Endothelial cell of umbilical vein (primary cell): ENCODE results near the gene HLA-DPA1. TPM values are rescaled to one million over a fixed set of nuclear protein-coding genes. Genes with fewer than 3 reads are reported as not detected.

Experiments used
- BruUV-seq: library from RNA; stranded (reverse); fragments of 400-500 nt; replicated peaks from 2 replicates; lab custom pipeline; 2021; lab: Mats Ljungman, UMichigan
- CTCF ChIA-PET: fragments of 300-600, 350-600 bp; sonication (Branson Sonifier 250); formaldehyde crosslinking; loops from one replicate; lab custom pipeline; 2021; ENCODE audit warnings: antibody characterized with exemption, inconsistent platforms; lab: Charles Lee
- POLR2A ChIA-PET: fragments of 300-600, 350-600 bp; sonication (Branson Sonifier 250); formaldehyde crosslinking; loops from one replicate; lab custom pipeline; 2021; ENCODE audit warnings: antibody characterized with exemption, inconsistent platforms; lab: Charles Lee
- DNase-seq: peaks from one replicate; pipeline ENCODE4 v3.0.0-alpha.2; 2011; ENCODE audit warnings: low read depth, low spot score
- FAIRE-seq: peaks from 2 replicates; lab custom pipeline; 2011; peaks lifted over from hg19 to GRCh38; lab: Jason Lieb, UNC
- H2AFZ ChIP-seq: 2 replicates; pipeline ENCODE4 v1.6.0; 2012; ENCODE audit warnings: low read depth, low read length, control low read depth, inconsistent platforms
- H3K27ac ChIP-seq: 2 replicates; pipeline ENCODE4 v1.5.1; 2011; ENCODE audit warnings: low read depth, mild to moderate bottlenecking, control low read depth, low read length, moderate library complexity; ENCODE audit not compliant: insufficient read depth
- H3K27me3 ChIP-seq, 2 experiments: 2 replicates each; pipeline versions ENCODE4 v1.6.0 to v1.6.1; 2011; ENCODE audit warnings: low read length in 2 of 2, mixed read lengths in 1 of 2; ENCODE audit not compliant: control insufficient read depth in 2 of 2, insufficient read depth in 2 of 2
- H3K36me3 ChIP-seq, 2 experiments: 2 replicates in 1 of 2; 3 replicates in 1 of 2; pipeline ENCODE4 v1.5.1; 2011; ENCODE audit warnings: low read length in 2 of 2, mild to moderate bottlenecking in 1 of 2, moderate library complexity in 1 of 2; ENCODE audit not compliant: control insufficient read depth in 2 of 2, insufficient read depth in 2 of 2; ENCODE audit errors: extremely low read depth in 1 of 2
- H3K4me1 ChIP-seq: 3 replicates; pipeline ENCODE4 v1.5.1; 2011; ENCODE audit warnings: mild to moderate bottlenecking, low read length; ENCODE audit not compliant: control insufficient read depth, insufficient read depth; ENCODE audit errors: extremely low read depth
- H3K4me2 ChIP-seq: 2 replicates; pipeline ENCODE4 v1.6.1; 2011; ENCODE audit warnings: low read length, control low read depth, mixed read lengths; ENCODE audit not compliant: insufficient read depth
- H3K4me3 ChIP-seq, 3 experiments: fragments of 200-600 bp in 1 of 3; sonication (generic), shearing (Covaris generic) in 1 of 3; replicated peaks in 1 of 3; 2 replicates each; pipeline ENCODE4 v1.5.1; 2011 to 2016; ENCODE audit warnings: control low read depth in 3 of 3, low read length in 3 of 3, mild to moderate bottlenecking in 2 of 3, inconsistent platforms in 1 of 3, low read depth in 1 of 3, moderate library complexity in 1 of 3; ENCODE audit not compliant: insufficient read depth in 1 of 3
- H3K79me2 ChIP-seq: 2 replicates; pipeline ENCODE4 v1.6.0; 2012; ENCODE audit warnings: low read length, inconsistent platforms; ENCODE audit not compliant: control insufficient read depth, insufficient read depth
- H3K9ac ChIP-seq: replicated peaks from 2 replicates; pipeline ENCODE3; 2011; ENCODE audit warnings: low read length, control low read depth; ENCODE audit not compliant: insufficient read depth; ENCODE audit errors: extremely low read depth
- H3K9me1 ChIP-seq: replicated peaks from 3 replicates; pipeline ENCODE4 v1.6.0; 2011; ENCODE audit warnings: mild to moderate bottlenecking, low read length; ENCODE audit not compliant: control insufficient read depth, insufficient read depth; ENCODE audit errors: extremely low read depth
- H3K9me3 ChIP-seq: replicated peaks from 2 replicates; pipeline ENCODE4 v1.5.1; 2012; ENCODE audit warnings: low read length, inconsistent platforms; ENCODE audit not compliant: control insufficient read depth, insufficient read depth
- H4K20me1 ChIP-seq: replicated peaks from 2 replicates; pipeline ENCODE3; 2011; ENCODE audit warnings: mild to moderate bottlenecking, low read length; ENCODE audit not compliant: control insufficient read depth, insufficient read depth; ENCODE audit errors: extremely low read depth
- CTCF ChIP-seq, 2 donors: IDR thresholded peaks; 1 replicate in 1 of 2; 2 replicates in 1 of 2; pipeline ENCODE4 v1.5.1; 2011; ENCODE audit warnings: low read length in 2 of 2, mild to moderate bottlenecking in 2 of 2, moderate library complexity in 2 of 2, control low read depth in 1 of 2, inconsistent platforms in 1 of 2, low read depth in 1 of 2; ENCODE audit not compliant: insufficient read depth in 1 of 2; ENCODE audit errors: extremely low read depth in 1 of 2
- EZH2 ChIP-seq: IDR thresholded peaks from 2 replicates; pipeline ENCODE4 v1.6.1; 2012; ENCODE audit warnings: borderline replicate concordance, low read depth, mild to moderate bottlenecking, moderate library complexity, low read length, inconsistent platforms; ENCODE audit not compliant: severe bottlenecking
- FOS ChIP-seq: IDR thresholded peaks from 2 replicates; pipeline ENCODE4 v1.6.1; 2011; ENCODE audit warnings: mild to moderate bottlenecking, low read length, moderate library complexity, borderline replicate concordance; ENCODE audit not compliant: insufficient read depth
- GATA2 ChIP-seq: IDR thresholded peaks from 2 replicates; pipeline ENCODE4 v1.7.0; 2011; ENCODE audit warnings: low read depth, mild to moderate bottlenecking, moderate library complexity, mixed read lengths, low read length; ENCODE audit not compliant: insufficient read length, insufficient read depth
- JUN ChIP-seq: IDR thresholded peaks from 2 replicates; pipeline ENCODE4 v1.6.1; 2011; ENCODE audit warnings: borderline replicate concordance, low read depth; ENCODE audit not compliant: insufficient read length, insufficient read depth
- MAX ChIP-seq: IDR thresholded peaks from 2 replicates; pipeline ENCODE4 v1.6.1; 2011; ENCODE audit not compliant: insufficient read depth, insufficient read length
- MYC ChIP-seq: IDR thresholded peaks from one replicate; pipeline ENCODE4 v1.6.1; 2011; ENCODE audit warnings: mild to moderate bottlenecking, low read depth, low read length
- POLR2A ChIP-seq: IDR thresholded peaks from 2 replicates; pipeline ENCODE4 v1.6.1; 2012; ENCODE audit warnings: low read depth, mild to moderate bottlenecking, control low read depth, low read length
- POLR2AphosphoS5 ChIP-seq: IDR thresholded peaks from 2 replicates; pipeline ENCODE4 v1.6.1; 2012; ENCODE audit warnings: low read depth, mild to moderate bottlenecking, control low read depth, low read length, moderate library complexity; ENCODE audit not compliant: insufficient read depth
- dilution Hi-C: fragments of 300-500 bp; cut with MboI; formaldehyde crosslinking; loops from one replicate; pipeline ENCODE4 v1.15.0; 2019; ENCODE audit warnings: low sequenced_read_pairs; ENCODE audit not compliant: extremely low pct_ligation_motif_present
- intact Hi-C: fragments of 100-400 bp; cut with micrococcal nuclease; formaldehyde crosslinking; loops from one replicate; pipeline ENCODE4 v1.10.0; 2022
- polyA plus RNA-seq, 4 experiments: library from polyadenylated mRNA; depleted of rRNA in 3 of 4; stranded (reverse) in 3 of 4; unstranded in 1 of 4; fragments of >200 nt; gene quantifications; 2 replicates each; pipeline versions ENCODE4 v1.2.1 to v1.2.3, GENCODE V29; 2011 to 2012; ENCODE audit warnings: missing spikeins in 1 of 4
- total RNA-seq: library from RNA; stranded (reverse); gene quantifications from 2 replicates; pipeline ENCODE4 v1.2.3, GENCODE V29; 2021

HLA-DPA1 gene
- total and polyA plus RNA-seq, 2 donors (not counting 3 experiments of a cell fraction or from before 2014, with no cell fraction given) = 23.2 TPM; not detected in 1

- Histone ChIP-seq H3K79me2 (no peaks in the 10 kb centered on the region), H3K9ac (no peak overlapping the region), H3K9me1 (no peaks in the 10 kb centered on the region), H3K4me1 (peaks cover 8% of the 10 kb centered on the region), H2AFZ (no peak overlapping the region), H3K36me3 (no peaks in the 10 kb centered on the region), H3K27me3 (peaks cover 9 to 33% of the 10 kb centered on the region in 2 experiments), H3K9me3 (no peaks in the 10 kb centered on the region), H3K4me2 (no peak overlapping the region), H3K4me3 (no peak overlapping the region), H3K27ac (no peak overlapping the region), H4K20me1 (no peaks in the 10 kb centered on the region)
- no TSS peak for BruUV-seq
- intact Hi-C loops = no loop called here
- DNase-seq (no peak), FAIRE-seq (no peak)
- CTCF ChIA-PET = interaction anchor here (0.7 to 6.7 kb wide), 8 partner anchors 62 to 230 kb away, joined by 3 to 88 read pairs (median 4); no protein-coding TSS in a partner anchor
- POLR2A ChIA-PET = interaction anchor here (1.5 kb wide), 1 partner anchor 63 kb away, joined by 3 read pairs; no protein-coding TSS in a partner anchor
- TF ChIP-seq GATA2 (no peak), CTCF (IDR thresholded peaks at IDR 0.05; ENCODE audit: extremely low read depth in 1 of 2, insufficient read depth in 1 of 2, low read depth in 1 of 2, low read length in 2 of 2) (no peak), POLR2AphosphoS5 (no peak), MAX (no peak), MYC (no peak), EZH2 (no peak), JUN (no peak), FOS (no peak), POLR2A (no peak)
- dilution Hi-C loops = no loop called here
These were observed 55.6 kb downstream of the HLA-DPA1 start for GRCh38 chr6:33017694-33018353.
